CD4-positive, alpha-beta T cell treated with Interleukin-12 subunit alpha and Interleukin-12 subunit beta, for 1 hour (primary cell): ENCODE results near the gene ACTN1.
"Not testable (repeated sequence)": the region's sequence is repeated elsewhere in the genome, so short reads cannot be mapped to it uniquely, and the experiment has no call there.

ENCODE experiments used
- DNase-seq: peaks from one replicate; pipeline ENCODE4 v3.0.0-alpha.2; 2020

Gene ACTN1

DNA sequence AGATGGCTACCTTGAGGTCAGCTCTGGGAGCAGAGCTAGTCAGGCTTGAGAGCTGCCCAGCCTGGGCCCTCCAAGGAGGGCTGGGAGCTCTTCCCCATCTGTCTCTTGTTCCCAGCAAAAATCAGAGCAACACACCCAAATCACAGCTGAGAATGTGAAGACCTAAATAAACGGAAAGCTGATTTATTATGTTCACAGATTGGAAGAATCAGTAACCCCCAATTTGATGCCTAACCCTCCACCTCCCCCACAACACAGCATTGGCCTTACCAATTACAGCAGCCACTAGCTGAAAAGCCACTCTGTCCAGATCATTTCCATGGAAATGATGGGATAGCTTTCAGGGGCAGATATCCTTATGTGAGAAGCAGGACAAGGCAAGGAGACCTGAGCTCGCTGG lies 7.1 kb upstream of the ACTN1 start:
- no peak for DNase-seq

DNA sequence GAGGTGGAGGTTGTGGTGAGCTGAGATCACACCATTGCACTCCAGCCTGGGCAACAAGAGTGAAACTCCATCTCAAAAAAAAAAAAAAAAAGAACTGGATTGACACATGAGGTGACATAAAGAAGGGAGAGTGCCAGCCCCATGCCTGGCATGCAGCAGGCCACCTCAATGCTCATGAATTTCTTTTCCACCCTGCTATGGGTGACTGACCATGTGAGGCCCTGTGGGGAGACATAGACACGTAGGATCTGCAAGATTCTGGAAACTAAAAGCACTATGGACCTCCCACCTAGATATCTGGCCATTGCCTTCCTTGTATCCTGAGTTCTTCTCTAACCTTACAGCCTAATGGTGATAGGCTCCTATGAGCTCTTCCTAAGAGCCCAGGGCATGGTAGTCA lies 5.6 kb upstream of the ACTN1 start:
- no peak for DNase-seq

DNA sequence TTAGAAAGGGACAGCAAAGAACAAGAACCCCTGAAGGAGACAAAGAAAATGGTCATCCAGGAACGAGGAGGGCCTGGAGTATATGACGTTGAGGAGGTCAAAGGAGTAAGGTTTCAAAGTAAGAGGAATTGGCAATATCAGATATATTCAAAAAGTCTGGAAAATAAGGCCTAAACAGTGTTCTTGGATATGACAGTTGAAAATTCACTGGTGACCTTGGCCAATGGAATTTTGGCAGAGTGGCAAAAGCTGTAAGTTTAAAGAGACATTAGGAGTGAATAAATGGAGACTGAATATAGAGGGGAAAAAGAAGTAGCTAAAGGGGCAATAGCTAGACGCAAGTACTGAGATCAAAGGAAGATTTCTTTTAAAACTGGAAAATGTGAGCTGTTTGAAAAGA lies 4.1 kb upstream of the ACTN1 start:
- DNase-seq: no peak

GRCh38 chr14:68982581-68982980 lies 3.5 kb upstream of the ACTN1 start:
- DNase-seq: no peak

DNA sequence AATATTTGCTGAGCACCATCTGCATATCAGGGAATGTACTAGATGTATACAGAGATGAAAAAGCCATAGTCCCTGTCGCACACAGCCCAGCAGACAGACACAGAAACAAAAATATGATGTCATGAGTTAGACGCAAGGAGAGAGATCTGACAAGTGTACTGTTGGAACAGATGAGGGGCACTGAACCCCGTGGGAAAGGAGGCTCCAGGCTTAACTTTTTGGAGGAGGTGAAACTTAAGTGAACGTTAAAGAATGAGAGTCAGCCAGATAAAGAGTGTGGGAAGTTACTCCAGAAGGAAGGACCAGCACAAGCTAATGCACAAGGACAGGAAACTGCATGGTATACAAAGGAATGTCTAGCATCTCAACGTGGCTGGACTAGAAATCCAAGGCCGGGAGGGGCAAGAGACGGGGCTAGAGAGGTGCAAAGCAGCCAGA lies 2.5 kb upstream of the ACTN1 start:
- no peak for DNase-seq

- DNase-seq: no peak
Measured at GRCh38 chr14:68981139-68981538, 2.0 kb upstream of the ACTN1 start.

- no peak for DNase-seq
Measured at GRCh38 chr14:68979722-68980451, 785 bp upstream of the ACTN1 start.

DNA sequence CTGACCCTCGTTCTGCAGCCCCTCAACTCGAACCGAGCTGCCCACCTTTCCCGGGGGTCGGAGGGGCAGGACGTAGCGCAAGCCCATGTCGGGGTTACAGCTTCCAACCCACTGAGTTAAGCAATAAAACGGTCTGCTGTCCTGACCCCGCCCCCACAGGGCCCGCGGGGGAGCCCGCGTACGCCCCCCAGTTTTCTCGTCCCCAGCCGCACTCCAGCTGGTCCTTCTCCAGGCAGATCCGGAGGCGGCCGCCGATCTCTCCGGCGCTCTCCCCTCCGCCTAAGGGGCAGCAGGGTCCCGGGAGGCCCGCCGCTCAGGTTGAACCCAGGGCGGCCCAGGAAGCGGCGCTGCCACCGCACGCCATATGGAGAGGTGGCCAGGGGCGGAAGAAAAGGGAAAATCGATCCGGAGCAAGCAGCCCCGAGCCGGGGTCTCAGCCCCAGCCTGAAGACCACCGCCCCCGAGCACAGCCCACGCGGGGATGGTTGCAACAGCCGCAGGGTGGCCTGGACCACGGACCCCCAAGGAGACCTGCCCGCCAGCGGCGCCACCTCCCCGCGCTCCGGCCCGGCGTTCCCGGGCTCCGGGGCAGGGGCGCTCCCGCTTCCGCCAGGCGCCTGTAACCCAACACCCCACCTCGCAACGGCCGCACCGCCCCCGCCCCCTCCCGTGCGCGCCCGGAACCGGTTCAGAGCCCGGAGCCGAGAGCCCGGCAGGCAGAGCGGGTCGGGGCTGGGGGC lies 760 bp downstream of the ACTN1 start:
- peak; percentile 34 for DNase-seq

- peak; percentile 53 for DNase-seq
Measured at GRCh38 chr14:68977718-68978171, 1.4 kb downstream of the ACTN1 start.

DNA sequence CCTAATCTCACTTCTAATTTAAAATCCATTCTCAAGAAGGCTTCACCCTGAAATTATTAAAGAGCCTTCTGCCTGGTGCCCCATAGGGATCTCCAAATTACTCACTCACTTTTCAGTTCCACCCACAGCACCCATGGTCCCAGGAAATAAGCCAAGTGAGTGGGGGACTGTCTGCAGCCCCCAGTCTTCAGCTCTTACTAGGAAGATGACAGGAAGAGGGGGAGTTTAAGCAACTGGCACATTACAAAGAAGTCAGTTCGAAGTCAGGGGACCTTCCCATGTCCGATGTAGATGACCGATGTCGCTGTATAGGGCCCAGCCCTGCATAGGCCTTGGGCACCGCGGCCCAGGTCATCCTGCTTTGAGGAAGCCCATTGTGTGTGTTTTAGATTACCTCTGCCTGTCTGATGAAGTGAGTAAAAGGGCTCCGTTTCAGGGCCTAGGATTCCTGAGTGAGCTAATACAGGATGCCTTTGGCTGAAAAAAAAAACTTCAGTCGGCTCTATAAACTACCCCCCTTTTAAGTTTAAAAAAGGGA lies 1.9 kb downstream of the ACTN1 start:
- no peak for DNase-seq

- DNase-seq: no peak
Measured at GRCh38 chr14:68976160-68977067, 2.7 kb downstream of the ACTN1 start.

- no peak for DNase-seq
Measured at GRCh38 chr14:68975667-68976066, 3.4 kb downstream of the ACTN1 start.

DNA sequence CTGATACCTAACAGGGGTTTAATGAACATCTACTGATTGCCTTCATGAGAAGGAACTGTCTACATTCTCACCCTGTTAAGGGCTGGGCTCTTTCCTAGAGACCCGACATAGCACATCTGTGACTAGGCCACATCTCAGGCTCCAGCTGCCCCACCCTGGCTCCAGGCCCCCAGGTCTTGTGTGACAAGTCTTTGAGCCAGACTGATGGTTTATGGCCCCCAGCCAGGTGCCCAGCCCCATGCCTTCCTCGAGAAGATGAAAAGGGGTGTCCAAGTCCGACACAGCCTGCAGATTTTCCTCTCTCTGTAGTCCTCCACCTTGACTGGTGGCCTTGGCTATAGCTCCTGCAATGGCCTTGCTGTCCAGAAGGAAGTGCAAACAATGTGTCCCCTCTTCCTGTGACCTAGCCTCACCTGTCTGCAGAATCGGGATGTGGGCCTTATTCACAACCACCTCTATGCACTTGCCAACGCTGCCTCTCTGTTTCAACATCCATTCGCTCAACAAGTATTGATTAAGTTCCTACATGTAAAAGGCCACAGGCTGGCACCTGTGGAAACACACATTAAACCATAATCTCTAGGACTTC lies 4.2 kb downstream of the ACTN1 start:
- DNase-seq: no peak

GRCh38 chr14:68973639-68974038 lies 5.5 kb downstream of the ACTN1 start:
- DNase-seq: no peak

- DNase-seq: not testable (repeated sequence)
Measured at GRCh38 chr14:68973219-68973565, 5.9 kb downstream of the ACTN1 start.

DNA sequence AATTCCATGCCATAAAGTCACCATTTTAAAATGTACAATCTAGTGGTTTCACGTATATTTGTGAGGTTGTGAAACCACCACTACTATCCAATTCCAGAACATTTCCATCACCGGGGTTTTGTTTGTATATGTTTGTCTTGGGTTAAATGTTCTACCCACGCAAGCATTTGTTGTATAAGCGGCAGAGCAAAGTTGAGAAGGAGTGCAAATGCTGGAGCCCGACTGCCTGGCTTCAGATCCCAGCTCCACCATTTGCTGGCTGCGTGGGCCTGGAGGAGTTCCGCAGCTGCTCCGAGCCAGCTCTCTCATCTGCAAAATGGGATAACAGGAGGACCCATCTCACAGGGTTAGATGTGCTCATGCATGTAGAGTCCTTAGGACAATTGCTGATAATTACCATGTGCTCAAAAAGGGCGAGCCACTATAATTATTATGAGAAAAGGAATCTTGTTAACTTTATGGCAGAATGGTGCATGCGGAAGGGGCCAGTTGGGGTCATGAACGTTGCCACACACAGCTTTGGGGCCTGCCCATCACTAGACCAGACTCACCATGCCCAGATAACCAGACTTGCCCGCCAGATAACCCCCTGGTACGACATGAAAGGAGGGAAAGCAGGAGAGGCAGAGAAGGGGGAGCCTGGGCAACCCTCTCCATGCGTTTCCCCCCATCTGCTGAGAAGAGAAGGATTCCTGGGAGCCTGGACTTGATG lies 6.4 kb downstream of the ACTN1 start:
- no peak for DNase-seq

GRCh38 chr14:68971411-68972035 lies 7.6 kb downstream of the ACTN1 start:
- no peak for DNase-seq

- DNase-seq: no peak
Measured at GRCh38 chr14:68970736-68971135, 8.4 kb downstream of the ACTN1 start.

DNA sequence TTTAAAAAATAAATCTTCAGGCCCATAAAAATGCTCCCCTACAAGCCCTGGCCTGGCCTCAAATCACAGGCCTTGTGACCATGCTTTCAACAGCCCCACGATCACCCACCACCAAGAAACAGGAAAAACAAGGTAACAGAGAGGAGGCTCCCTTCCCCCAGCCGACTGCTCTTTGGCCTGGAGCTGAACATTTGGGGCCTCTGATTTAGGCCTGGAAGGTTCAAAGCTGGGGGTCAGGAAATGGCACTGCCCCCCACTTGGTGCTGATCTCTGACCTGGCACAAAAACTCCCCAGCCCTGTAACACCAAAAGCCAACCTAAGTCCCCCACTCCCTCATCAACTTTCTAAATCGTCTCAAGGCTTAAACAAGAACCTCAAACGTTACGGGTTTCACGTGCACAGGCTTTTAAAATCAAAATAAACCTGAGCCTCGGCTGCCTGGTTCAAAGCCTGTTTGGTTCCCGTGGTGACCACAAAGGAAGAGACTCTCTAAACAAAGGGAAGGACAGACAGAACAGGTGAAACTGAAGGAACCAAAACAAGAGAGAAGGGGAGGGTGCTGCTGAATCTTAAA lies 9.0 kb downstream of the ACTN1 start:
- peak; percentile 68 for DNase-seq

DNA sequence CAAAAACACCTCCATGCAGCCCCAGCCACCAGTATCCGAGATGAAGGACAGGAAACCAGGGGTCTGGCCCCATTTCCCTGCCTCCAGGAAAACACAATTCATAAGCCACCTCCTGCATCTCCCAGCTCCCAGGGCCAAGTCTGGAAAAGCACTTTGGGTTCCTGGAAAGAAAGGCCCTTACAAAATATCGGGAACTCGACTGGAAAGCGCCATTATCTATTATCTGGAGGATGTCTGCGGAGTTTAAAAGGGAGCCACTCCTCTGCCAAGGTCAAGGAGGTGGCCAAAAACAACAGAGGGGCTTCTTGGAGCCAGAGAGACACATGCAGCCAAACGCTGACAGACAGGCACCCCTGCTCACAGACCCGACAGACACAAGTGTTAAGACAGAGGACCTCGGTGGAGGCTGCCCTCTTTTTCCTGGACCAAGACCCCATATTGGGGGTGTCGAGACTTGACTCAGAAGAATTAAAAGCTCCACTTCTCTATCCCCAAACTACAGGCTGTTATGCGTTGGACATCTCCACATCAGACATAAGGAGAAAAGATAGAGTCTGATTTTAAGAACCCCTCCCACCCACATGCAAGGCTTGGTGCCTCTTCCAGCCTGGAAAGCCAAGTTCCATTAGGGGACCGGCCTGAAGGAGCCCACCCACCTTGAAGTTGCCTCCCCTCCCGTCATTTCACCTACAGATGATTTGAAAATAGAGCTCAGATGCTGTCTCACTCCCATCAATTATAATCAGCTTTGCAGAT lies 9.6 kb downstream of the ACTN1 start:
- no peak for DNase-seq
